ENCODE measurements around the gene PHF5A. TPM values are rescaled to one million over a fixed set of nuclear protein-coding genes. Genes with fewer than 3 reads are reported as not detected.

Gene PHF5A
- total RNA-seq, 1 donor from 2014 or later: 76.2 TPM

DNA sequence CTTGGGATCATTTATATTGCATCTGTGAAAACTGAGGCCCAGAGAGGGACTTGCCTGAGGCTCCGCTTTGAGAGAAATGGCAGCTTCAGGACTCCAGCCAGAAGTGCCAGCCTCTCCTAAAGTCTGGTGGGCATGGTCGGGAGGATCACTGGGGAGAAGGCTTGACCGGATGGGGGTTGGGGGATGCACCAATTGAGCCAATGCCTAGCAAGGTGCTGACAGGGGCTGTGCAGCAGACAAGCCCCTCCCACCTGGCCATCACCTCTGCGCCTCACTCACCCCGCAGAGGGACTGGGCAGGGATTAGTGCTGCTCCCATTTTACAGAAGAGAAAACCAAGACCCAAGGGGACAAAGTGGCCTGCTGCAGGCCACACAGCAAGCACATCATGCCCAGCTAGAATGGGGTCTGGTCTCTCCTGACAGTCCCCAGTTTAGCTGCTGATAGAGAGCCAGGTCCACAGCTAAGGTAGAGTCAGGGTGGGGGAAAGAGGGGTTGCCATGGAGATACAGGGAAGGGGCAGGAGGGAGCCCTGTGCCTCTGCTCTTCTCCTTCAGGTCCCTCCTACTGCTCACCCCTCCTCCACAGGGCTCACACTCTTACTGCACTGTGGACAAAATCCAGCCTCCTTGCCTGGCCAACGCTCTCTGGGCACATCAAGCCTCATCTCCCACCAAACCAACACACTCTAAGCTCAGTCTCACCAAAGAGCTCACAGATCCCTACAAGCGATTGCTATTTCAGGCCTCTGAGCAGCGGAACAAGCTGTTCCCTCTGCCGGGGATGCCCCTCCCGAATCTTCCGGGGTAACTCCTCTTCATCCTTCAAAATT, 57.3 kb downstream of the PHF5A start:
- DNase-seq: no peak

GRCh38 chr22:41410311-41410751, 58.2 kb downstream of the PHF5A start:
- DNase-seq: no peak

Other genes with a start within 250 kb of the PHF5A start
- gene CHADL, start 227.8 kb downstream of the PHF5A start, total RNA-seq: 1.1 and 2.0 TPM in 2 replicates
- gene RANGAP1, start 182.5 kb downstream of the PHF5A start, total RNA-seq: 84.2 and 106 TPM in 2 replicates
- gene ZC3H7B, start 167.2 kb downstream of the PHF5A start, total RNA-seq: 68.4 and 102 TPM in 2 replicates
- 4.3 and 7.4 TPM in 2 replicates for gene TEF, start 86.8 kb downstream of the PHF5A start, total RNA-seq
- 18.0 and 25.7 TPM in 2 replicates for gene TOB2, start 21.9 kb downstream of the PHF5A start, total RNA-seq
- gene ACO2, start 425 bp upstream of the PHF5A start, total RNA-seq: 75.0 and 114 TPM in 2 replicates
- gene POLR3H, start 75.8 kb upstream of the PHF5A start, total RNA-seq: 11.7 and 20.3 TPM in 2 replicates
- not detected in 2 replicates for gene CSDC2, start 92.3 kb upstream of the PHF5A start, total RNA-seq
- gene PMM1, start 121.1 kb upstream of the PHF5A start, total RNA-seq: 2.3 and 3.6 TPM in 2 replicates
- gene DESI1, start 152.4 kb upstream of the PHF5A start, total RNA-seq: 16.5 and 26.7 TPM in 2 replicates
- 343 and 459 TPM in 2 replicates for gene XRCC6, start 152.6 kb upstream of the PHF5A start, total RNA-seq
- gene SNU13, start 220.2 kb upstream of the PHF5A start, total RNA-seq: 74.9 and 77.6 TPM in 2 replicates
- gene MEI1, start 230.8 kb upstream of the PHF5A start, total RNA-seq: 0.51 and 2.0 TPM in 2 replicates

Data from dermis blood vessel endothelial cell (primary cell).